ENCODE data around the gene PECR. TPM values are rescaled to one million over a fixed set of nuclear protein-coding genes. Genes with fewer than 3 reads are reported as not detected.

Gene PECR
- total and polyA plus RNA-seq, 9 of the 15 experiments (the other 6 are each of a cell fraction or from before 2014, with no cell fraction given), result 1.1 to 10.3 (median 8.2) TPM

GRCh38 chr2:216092646-216093045 is 11.0 kb upstream of the PECR start (continued):
- no peak for TF ChIP-seq HDAC2 (IDR thresholded peaks at IDR 0.05)

- Histone ChIP-seq H3K79me2 (ENCODE audit: control insufficient read depth, insufficient read depth, low read length) (no peaks in the 10 kb centered on the region), H3K27ac (ENCODE audit: extremely low read depth, low read depth, low read length) (no peak overlapping the region), H3K9ac (ENCODE audit: insufficient read depth in 1 of 2, low read depth in 2 of 2, low read length in 2 of 2) (no peak overlapping the region), H3K4me2 (ENCODE audit: insufficient read depth, low read length) (no peak overlapping the region), H4K20me1 (replicated peaks; ENCODE audit: control insufficient read depth, insufficient read depth, low read length) (no peaks in the 10 kb centered on the region), H3K36me3 (ENCODE audit: control insufficient read depth, insufficient read depth, low read length) (no peaks in the 10 kb centered on the region), H3K4me3 (no peak overlapping the region), H3K9me3 (replicated peaks; ENCODE audit: control insufficient read depth, insufficient read depth, low read depth, low read length) (no peaks in the 10 kb centered on the region), H3K9me1 (ENCODE audit: control insufficient read depth, insufficient read depth, low read length) (no peaks in the 10 kb centered on the region), H3K4me1 (replicated peaks in 1 of 2; ENCODE audit: control insufficient read depth in 2 of 2, insufficient read depth in 2 of 2, low read length in 2 of 2) (no peaks in the 10 kb centered on the region), H3K27me3 (ENCODE audit: control insufficient read depth in 2 of 2, insufficient read depth in 2 of 2, low read length in 2 of 2) (no peaks in the 10 kb centered on the region), H2AFZ (ENCODE audit: low read depth, low read length) (no peak overlapping the region)
- FAIRE-seq, result no peak
- in situ Hi-C loops (cut with MboI), result no loop called here
- no peak for ATAC-seq
- ChIA-PET CTCF (ENCODE audit: low intra/inter-chr PET ratio) (no interaction called here), POLR2A (interaction anchor here (1.4 kb wide), 1 partner anchor 10 kb away, joined by 3 read pairs; no protein-coding TSS in a partner anchor)
- BruUV-seq (replicated peaks), result no TSS peak
- 24% methylated on average over 1 of the region's 1 CpG for WGBS (ENCODE audit: insufficient coverage, low coverage, missing lambda C conversion rate)
- intact Hi-C loops (cut with micrococcal nuclease), result no loop called here
- DNase-seq (ENCODE audit: extremely low read depth in 1 of 4, low spot score in 3 of 4), result no peak
- no peak for TF ChIP-seq NCOA1 (IDR thresholded peaks at IDR 0.05; ENCODE audit: low read depth)
- no peak for TF ChIP-seq SRSF3 (IDR thresholded peaks at IDR 0.05; ENCODE audit: insufficient read depth, low read length)
- TF ChIP-seq THAP12 (CRISPR knock-in tag; IDR thresholded peaks at IDR 0.05), result no peak
- no peak for TF ChIP-seq CTCFL (IDR thresholded peaks at IDR 0.05; ENCODE audit: borderline replicate concordance, insufficient read depth, low read depth, low read length, poor library complexity, severe bottlenecking)
- TF ChIP-seq SLC30A9 (CRISPR knock-in tag; IDR thresholded peaks at IDR 0.05), result no peak
- TF ChIP-seq CHCHD3 (CRISPR knock-in tag; IDR thresholded peaks at IDR 0.05), result no peak
- no peak for TF ChIP-seq MAFG (tag; conservative IDR thresholded peaks at IDR 0.05)
- no peak for TF ChIP-seq FOXA1 (IDR thresholded peaks at IDR 0.05; ENCODE audit: borderline replicate concordance)
- no peak for TF ChIP-seq KLF10 (CRISPR knock-in tag; IDR thresholded peaks at IDR 0.05)
- TF ChIP-seq RBFOX2 (IDR thresholded peaks at IDR 0.05; ENCODE audit: low read depth, low read length), result no peak
- no peak for TF ChIP-seq ZNF551 (CRISPR knock-in tag; IDR thresholded peaks at IDR 0.05)
- no peak for TF ChIP-seq ATF4 (CRISPR knock-in tag; IDR thresholded peaks at IDR 0.05)
- TF ChIP-seq HDAC3 (IDR thresholded peaks at IDR 0.05; ENCODE audit: borderline replicate concordance, partially characterized antibody), result no peak
Observed at GRCh38 chr2:216090369-216090786, 8.8 kb upstream of the PECR start.
